Keratinocyte (primary cell): ENCODE results near the gene FBRS. TPM values are rescaled to one million over a fixed set of nuclear protein-coding genes. Genes with fewer than 3 reads are reported as not detected.

Source experiments
- DNase-seq: peaks from one replicate; pipeline ENCODE4 v3.0.0-alpha.2; 2011; ENCODE audit warnings: low read depth, missing footprints, low spot score
- FAIRE-seq: peaks from 2 replicates; lab custom pipeline; 2011; peaks lifted over from hg19 to GRCh38; lab: Jason Lieb, UNC
- H2AFZ ChIP-seq: 2 replicates; pipeline ENCODE4 v1.6.0; 2012; ENCODE audit warnings: low read length, control low read depth, inconsistent platforms; ENCODE audit not compliant: control insufficient read depth
- H3K27ac ChIP-seq: 2 replicates; pipeline ENCODE4 v1.5.1; 2011; ENCODE audit warnings: low read length; ENCODE audit not compliant: control insufficient read depth, insufficient read depth
- H3K27me3 ChIP-seq: 3 replicates; pipeline ENCODE4 v1.6.0; 2011; ENCODE audit warnings: low read length; ENCODE audit not compliant: control insufficient read depth, insufficient read depth; ENCODE audit errors: extremely low read depth
- H3K36me3 ChIP-seq, 2 experiments: 2 replicates in 1 of 2; 3 replicates in 1 of 2; pipeline ENCODE4 v1.5.1; 2011; ENCODE audit warnings: low read length in 2 of 2, mild to moderate bottlenecking in 1 of 2; ENCODE audit not compliant: control insufficient read depth in 2 of 2, insufficient read depth in 2 of 2; ENCODE audit errors: extremely low read depth in 1 of 2
- H3K4me1 ChIP-seq: 3 replicates; pipeline ENCODE4 v1.5.1; 2011; ENCODE audit warnings: low read length; ENCODE audit not compliant: control insufficient read depth, insufficient read depth; ENCODE audit errors: extremely low read depth
- H3K4me2 ChIP-seq: 3 replicates; pipeline ENCODE4 v1.6.0; 2011; ENCODE audit warnings: low read depth, low read length; ENCODE audit not compliant: control insufficient read depth, insufficient read depth; ENCODE audit errors: extremely low read depth
- H3K4me3 ChIP-seq, 3 experiments: fragments of 200-600 bp in 1 of 3; sonication (generic) in 1 of 3; 2 replicates in 2 of 3; 3 replicates in 1 of 3; pipeline ENCODE4 v1.5.1; 2011 to 2016; ENCODE audit warnings: low read length in 3 of 3, mild to moderate bottlenecking in 3 of 3, control low read depth in 2 of 3, inconsistent platforms in 1 of 3, low read depth in 1 of 3, mixed read lengths in 1 of 3, mixed run types in 1 of 3, moderate library complexity in 1 of 3; ENCODE audit not compliant: control insufficient read depth in 2 of 3, insufficient read depth in 2 of 3; ENCODE audit errors: extremely low read depth in 1 of 3
- H3K79me2 ChIP-seq: 2 replicates; pipeline ENCODE4 v1.6.0; 2012; ENCODE audit warnings: low read length; ENCODE audit not compliant: control insufficient read depth, insufficient read depth
- H3K9ac ChIP-seq: 3 replicates; pipeline ENCODE4 v1.6.0; 2011; ENCODE audit warnings: low read length; ENCODE audit not compliant: control insufficient read depth, insufficient read depth; ENCODE audit errors: extremely low read depth
- H3K9me1 ChIP-seq: 3 replicates; pipeline ENCODE4 v1.6.0; 2011; ENCODE audit warnings: low read length; ENCODE audit not compliant: control insufficient read depth, insufficient read depth; ENCODE audit errors: extremely low read depth
- H3K9me3 ChIP-seq: 2 replicates; pipeline ENCODE4 v1.5.1; 2012; ENCODE audit warnings: low read depth, low read length; ENCODE audit not compliant: control insufficient read depth
- H4K20me1 ChIP-seq: 3 replicates; pipeline ENCODE4 v1.6.0; 2011; ENCODE audit warnings: low read length; ENCODE audit not compliant: control insufficient read depth, insufficient read depth; ENCODE audit errors: extremely low read depth
- CTCF ChIP-seq, 3 experiments: IDR thresholded peaks in 1 of 3; conservative IDR thresholded peaks in 1 of 3; optimal IDR thresholded peaks in 1 of 3; 2 replicates in 2 of 3; 3 replicates in 1 of 3; pipeline versions ENCODE3 to v1.5.1; 2011; ENCODE audit warnings: low read length in 3 of 3, mild to moderate bottlenecking in 3 of 3, moderate library complexity in 2 of 3, control low read depth in 1 of 3, inconsistent platforms in 1 of 3; ENCODE audit not compliant: insufficient read depth in 2 of 3; ENCODE audit errors: extremely low read depth in 1 of 3
- EZH2 ChIP-seq: IDR thresholded peaks from one replicate; pipeline ENCODE4 v1.6.1; 2012; ENCODE audit warnings: inconsistent platforms, mild to moderate bottlenecking, low read length, moderate library complexity
- dilution Hi-C: fragments of 300-500 bp; cut with MboI; formaldehyde crosslinking; loops from one replicate; pipeline ENCODE4 v1.7.0; 2020; ENCODE audit warnings: low sequenced_read_pairs; ENCODE audit not compliant: extremely low pct_ligation_motif_present
- polyA plus RNA-seq, 5 experiments: library from polyadenylated mRNA; depleted of rRNA in 3 of 5; stranded (reverse) in 3 of 5; stranded (forward) in 1 of 5; unstranded in 1 of 5; fragments of >200 nt; gene quantifications; 1 replicate in 1 of 5; 2 replicates in 3 of 5; 3 replicates in 1 of 5; pipeline versions ENCODE4 v1.2.1 to v1.2.3, GENCODE V29; 2011 to 2012; ENCODE audit warnings: missing spikeins in 2 of 5, low read depth in 1 of 5, low replicate concordance in 1 of 5

FBRS gene
- polyA plus RNA-seq, 1 donor (not counting 4 experiments of a cell fraction or from before 2014, with no cell fraction given), result 5.1 TPM

DNA sequence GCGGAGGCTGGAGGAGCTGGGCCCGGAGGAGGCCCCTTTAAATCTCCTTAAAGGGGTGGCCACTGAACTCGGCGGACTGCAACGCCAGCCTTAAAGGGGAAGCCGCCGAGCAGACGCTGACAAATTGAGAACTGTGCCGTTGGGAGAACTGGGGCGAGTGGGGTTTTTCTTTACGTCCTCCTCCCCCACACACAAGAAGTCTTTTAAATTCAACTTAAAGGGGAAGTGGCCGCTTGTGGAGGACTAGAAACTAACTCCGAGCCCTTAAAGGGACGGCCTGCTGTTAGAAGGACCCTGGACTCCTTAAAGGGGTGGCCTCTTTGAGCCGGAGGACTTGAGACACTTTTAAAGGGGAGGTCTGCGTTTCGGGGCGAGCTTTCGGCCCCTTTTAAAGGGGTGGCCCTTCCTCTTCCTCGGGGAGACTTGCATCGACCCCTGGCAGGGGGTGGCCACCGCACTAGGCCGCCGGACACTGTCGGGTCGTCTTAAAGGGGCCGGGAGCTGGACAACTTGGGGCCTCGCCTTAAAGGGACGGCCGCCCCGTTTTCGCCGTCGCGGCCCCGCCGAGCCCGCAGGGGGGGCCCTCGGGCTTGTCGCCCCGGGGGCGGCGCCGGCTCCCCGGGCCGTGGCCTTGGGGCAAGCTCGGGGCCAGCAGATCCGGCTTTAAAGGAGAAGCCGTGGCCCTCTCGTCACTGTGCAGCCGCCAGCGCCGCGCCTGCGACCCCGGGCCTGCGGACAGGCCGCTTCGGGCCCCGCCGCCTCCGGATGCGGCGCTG, 688 bp downstream of the FBRS start:
- H3K4me1 ChIP-seq, result peaks cover 24% of the 10 kb centered on the region
- peak overlapping the region; percentile 87 to 97 (median 90) for H3K4me3 ChIP-seq
- FAIRE-seq (peak; percentile 9), DNase-seq (peak; percentile 87)
- dilution Hi-C loops, result no loop called here
- no peaks in the 10 kb centered on the region for H4K20me1 ChIP-seq
- no peaks in the 10 kb centered on the region for H3K9me3 ChIP-seq
- no peaks in the 10 kb centered on the region for H3K27me3 ChIP-seq
- TF ChIP-seq EZH2 (no peak), CTCF (optimal IDR thresholded peaks at IDR 0.05 in 1 of 3, IDR thresholded peaks at IDR 0.05 in 1 of 3, conservative IDR thresholded peaks at IDR 0.05 in 1 of 3; ENCODE audit: extremely low read depth in 1 of 3, insufficient read depth in 2 of 3, low read length in 3 of 3) (peak in 1 of 3 experiments; percentile 9)
- peak overlapping the region; percentile 100 for H3K27ac ChIP-seq
- H3K9ac ChIP-seq, result peak overlapping the region; percentile 99
- H2AFZ ChIP-seq, result peak overlapping the region; percentile 22
- peak overlapping the region; percentile 48 for H3K4me2 ChIP-seq
- H3K9me1 ChIP-seq, result no peaks in the 10 kb centered on the region
- peaks cover 42% of the 10 kb centered on the region for H3K79me2 ChIP-seq
- H3K36me3 ChIP-seq, result peaks cover 44% of the 10 kb centered on the region in 2 experiments

GRCh38 chr16:30659507-30660423, 1.5 kb downstream of the FBRS start:
- Histone ChIP-seq H3K4me1 (peaks cover 24% of the 10 kb centered on the region), H3K9me3 (no peaks in the 10 kb centered on the region), H3K27me3 (no peaks in the 10 kb centered on the region), H3K9me1 (no peaks in the 10 kb centered on the region), H3K4me2 (peak overlapping the region; percentile 91), H4K20me1 (no peaks in the 10 kb centered on the region), H3K9ac (peak overlapping the region; percentile 99), H3K4me3 (peak overlapping the region; percentile 87 to 97 (median 90)), H2AFZ (peak overlapping the region; percentile 58), H3K36me3 (peaks cover 39 to 41% of the 10 kb centered on the region in 2 experiments), H3K79me2 (peaks cover 46% of the 10 kb centered on the region), H3K27ac (peak overlapping the region; percentile 100)
- FAIRE-seq (no peak), DNase-seq (no peak)
- TF ChIP-seq CTCF (optimal IDR thresholded peaks at IDR 0.05 in 1 of 3, IDR thresholded peaks at IDR 0.05 in 1 of 3, conservative IDR thresholded peaks at IDR 0.05 in 1 of 3; ENCODE audit: extremely low read depth in 1 of 3, insufficient read depth in 2 of 3, low read length in 3 of 3) (peak in 1 of 3 experiments; percentile 0), EZH2 (no peak)
- dilution Hi-C loops, result no loop called here
